GM21515 (cell line): Measurements from ENCODE around the gene C10orf143.
"Not testable (repeated sequence)": the region's sequence is repeated elsewhere in the genome, so short reads cannot be mapped to it uniquely, and the experiment has no call there.

ENCODE experiments used
- ATAC-seq: cut with Tn5 transposase; IDR thresholded peaks from one replicate; pipeline ENCODE4 v1.9.1; 2021; ENCODE audit not compliant: unreplicated experiment

Gene C10orf143

DNA sequence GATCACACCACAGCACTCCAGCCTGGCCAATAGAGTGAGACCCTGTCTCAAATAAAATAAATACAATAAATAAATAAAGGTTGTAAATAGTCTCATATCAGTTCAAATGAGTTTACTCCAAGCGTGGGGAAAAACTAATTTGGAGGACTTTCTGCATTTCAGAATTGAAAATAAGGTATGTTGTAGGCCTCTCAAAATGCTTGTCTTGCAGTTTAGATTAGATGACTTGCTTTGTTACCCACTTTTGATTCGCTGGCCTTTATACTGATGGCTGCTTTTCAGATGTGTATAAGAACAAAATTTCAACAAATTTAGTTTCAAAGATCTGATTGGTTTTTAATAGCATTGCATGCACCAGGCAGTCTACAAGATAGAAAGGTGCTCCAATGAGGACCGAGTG, 2.2 kb upstream of the C10orf143 start:
- ATAC-seq: no peak

DNA sequence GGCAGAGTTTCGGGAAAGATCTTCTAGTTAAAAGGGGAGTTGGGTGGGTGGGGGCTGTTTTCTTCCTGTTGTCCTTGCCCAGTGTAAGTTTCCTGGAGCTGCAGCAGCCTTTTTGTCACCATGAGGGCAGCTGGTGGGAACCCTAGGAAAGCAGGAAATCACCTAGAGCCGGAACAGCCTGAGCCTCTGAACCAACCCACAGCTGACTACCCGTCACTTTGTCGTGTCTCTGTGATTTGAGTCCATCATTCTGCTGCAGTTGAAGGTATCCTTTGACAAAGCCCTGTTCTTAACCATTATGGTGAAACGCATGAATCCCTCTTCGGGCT, 1.2 kb upstream of the C10orf143 start:
- no peak for ATAC-seq

DNA sequence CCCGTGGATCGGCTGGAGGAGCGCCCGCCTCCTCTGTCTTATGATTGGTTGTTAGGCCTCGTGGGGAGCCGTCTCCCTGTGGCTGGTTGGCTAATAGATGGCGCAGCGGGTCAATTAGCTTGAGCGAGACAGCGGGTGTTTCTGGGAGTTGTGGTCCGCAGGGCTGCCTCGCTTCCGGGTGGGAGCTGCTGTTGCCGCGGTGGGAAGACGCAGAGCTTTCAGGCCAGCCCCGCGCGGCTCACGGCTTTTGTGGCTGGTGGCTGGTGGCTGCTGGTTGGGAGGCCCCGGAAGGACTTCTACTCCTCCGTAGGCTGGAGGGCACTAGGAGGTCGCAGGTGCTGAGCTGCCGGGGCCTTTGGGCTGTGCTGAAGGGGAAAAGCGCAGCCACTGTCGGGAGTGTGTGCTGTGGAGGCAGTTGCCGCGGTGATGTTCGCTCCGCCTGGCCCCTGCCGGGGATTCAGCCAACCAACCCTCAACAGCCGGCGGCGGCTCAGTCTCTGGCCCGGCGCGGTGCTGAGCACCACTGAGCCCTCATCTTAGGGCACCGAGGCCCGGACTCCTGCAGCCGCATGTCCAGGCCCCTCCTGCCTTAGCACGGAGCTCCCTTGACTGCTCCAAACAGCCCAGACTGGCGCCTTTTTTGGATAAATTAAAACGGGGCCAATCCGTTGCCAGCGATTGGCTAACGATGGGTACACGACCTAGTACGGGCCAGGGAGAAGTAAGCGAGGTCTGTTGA, 652 bp upstream of the C10orf143 start:
- ATAC-seq: peak; percentile 89

GRCh38 chr10:130109796-130110245, 809 bp downstream of the C10orf143 start:
- ATAC-seq: no peak

DNA sequence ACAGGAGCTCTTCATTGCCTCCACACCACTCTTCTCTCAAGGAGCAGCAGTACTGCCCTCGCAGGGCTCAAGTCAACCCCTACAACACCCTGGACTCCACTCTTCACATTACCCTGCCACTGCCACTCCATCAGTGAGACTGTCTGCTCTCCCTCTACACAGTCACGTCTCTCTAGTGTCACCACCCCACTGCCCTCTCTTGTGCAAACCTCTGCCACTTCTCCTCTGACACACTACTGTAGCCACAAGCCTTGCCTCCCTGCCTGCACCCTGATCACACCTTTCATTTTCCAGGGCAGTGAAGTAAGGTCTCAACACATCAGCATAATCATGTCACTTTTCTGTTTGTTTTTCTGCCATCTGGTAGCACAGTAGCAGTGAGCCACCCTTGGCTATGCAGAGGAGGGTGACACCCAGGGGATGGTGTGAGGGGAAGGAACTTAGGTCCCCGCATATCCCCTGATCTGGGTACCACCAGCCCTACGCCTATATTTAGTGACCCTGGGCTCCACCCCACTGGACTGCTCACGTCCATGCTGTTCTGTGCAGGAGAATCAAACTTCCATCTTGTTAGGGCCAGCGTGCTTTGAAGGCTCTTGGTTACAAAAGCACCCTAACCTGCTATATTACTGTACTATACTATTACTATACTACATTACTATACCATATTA, 1.6 kb downstream of the C10orf143 start:
- ATAC-seq: no peak

DNA sequence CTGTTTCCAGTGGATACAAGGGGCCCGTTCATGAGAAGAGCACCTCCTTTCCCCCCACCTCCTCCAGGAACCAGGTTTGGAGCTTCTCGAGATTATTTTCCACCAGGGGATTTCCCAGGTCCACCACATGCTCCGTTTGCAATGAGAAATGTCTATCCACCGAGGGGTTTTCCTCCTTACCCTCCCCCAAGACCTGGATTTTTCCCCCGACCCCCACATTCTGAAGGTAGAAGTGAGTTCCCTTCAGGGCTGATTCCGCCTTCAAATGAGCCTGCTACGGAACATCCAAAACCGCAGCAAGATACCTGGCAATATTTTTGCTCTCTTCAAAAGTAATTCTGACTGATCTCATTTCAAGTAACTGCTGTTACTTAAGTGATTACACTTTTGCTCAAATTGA, 2.5 kb downstream of the C10orf143 start:
- not testable (repeated sequence) for ATAC-seq

DNA sequence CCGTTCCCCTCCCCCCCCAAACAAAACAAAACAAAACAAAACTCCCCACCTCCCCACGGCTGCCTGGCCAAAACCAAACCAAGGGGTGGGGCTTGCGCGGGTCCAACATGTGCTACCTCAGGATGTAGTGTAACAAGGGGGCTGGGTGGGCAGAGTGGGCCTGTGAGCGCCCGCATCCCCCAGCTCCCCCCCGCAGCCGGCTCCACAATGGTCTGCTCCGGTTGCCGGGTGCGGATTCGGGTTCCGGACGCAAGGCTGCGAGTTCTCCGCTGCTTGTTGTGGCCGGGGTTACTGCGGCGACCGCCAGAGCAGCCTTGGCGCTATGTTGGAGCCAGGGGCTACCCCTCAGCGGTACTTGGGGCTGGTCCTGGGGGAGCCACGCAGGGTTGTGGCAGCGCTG, 4.9 kb downstream of the C10orf143 start:
- ATAC-seq: no peak

DNA sequence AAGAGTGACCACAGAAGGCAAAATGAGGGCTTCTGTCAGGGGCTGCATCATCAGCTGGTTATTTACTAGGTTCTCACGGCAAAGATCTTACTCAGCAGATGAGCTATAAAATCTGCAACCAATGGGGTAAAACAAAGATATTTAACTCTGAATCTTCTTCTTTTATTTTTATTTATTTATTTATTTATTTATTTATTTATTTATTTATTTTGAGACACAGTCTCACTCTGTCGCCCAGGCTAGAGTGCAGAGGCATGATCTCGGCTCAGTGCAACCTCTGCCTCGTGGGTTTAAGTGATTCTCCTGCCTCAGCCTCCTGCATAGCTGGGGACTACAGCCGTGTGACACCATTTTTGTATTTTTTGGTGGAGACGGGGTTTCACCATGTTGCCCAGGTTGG, 11.3 kb downstream of the C10orf143 start:
- no peak for ATAC-seq

- not testable (repeated sequence) for ATAC-seq
Measured at GRCh38 chr10:130090565-130090964, 20.1 kb downstream of the C10orf143 start.

- no peak for ATAC-seq
Measured at GRCh38 chr10:130080461-130080814, 30.2 kb downstream of the C10orf143 start.

DNA sequence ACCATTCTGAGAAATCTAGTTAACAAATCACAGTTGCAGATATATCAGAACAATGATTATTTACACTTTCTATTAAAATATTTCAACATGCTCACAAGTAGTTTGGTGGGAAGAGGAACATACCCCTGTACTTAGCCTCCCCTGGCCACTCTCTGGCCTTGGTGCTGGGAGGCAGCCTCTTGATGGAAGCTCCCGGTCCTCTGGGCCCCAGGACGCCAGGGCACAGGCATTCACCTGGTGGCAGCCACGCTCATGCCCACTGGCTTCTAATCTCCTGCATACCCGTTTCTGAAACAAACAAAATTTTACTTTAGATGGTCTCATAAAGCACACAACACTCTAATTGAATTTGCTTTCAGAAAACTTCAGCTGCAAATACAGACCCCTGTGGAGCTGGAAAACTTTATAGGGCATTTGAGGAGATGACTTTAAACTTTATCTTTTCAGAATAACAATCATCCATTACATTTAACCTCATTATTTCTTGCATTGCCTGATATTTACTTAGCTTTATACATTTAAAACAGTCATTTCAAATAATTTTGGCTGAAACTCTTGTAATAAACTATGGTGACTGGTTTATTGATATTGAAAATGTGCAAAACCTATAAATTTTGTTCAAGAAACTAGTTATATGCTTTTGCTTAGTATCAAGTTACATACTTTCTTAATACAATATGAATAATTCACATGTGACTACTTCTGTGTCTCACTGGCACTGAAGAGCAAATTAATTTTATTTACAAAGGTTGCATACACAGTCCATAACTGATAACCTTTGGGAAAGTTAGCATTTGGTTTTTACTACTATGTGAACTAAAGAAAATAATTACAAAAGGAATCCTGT, 30.8 kb downstream of the C10orf143 start:
- ATAC-seq: no peak

DNA sequence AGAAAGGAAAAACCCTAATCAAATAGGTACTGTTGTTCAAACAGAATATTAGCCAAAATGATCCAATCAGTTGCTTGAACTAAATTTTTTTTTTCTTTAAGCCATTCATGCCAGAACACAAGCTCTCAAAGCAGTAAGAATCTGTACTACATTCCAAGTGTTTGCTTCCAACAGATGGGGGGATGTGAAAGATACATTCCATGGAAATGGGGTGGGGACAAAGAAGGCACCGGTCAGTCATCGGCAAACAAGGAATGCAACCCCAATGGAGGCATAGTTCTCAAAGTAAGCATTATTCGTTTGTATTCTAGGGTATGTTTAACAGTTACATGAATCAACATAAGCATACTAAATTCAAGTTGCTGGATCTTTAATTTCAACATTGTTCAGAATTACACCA, 32.5 kb downstream of the C10orf143 start:
- no peak for ATAC-seq

DNA sequence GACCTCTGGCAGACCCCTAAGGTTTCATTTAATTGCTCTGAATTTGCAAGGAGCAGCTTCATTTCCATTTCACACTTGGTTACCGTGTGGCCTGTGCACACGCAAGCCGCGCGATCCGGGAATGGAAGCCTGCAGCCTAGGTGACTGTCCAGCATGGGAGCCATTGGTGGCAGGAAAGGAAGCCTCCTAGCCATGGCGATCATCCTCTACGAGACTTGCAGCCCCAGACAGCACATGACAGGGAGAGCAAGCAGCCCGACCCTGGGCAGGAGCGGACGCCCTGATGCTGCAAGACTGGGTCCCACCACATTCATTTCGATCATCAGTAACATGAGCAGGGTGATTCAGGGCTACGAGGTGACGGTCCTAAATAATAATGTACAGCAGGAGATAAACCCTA, 33.9 kb downstream of the C10orf143 start:
- ATAC-seq: no peak

- no peak for ATAC-seq
Measured at GRCh38 chr10:130074639-130075038, 36.0 kb downstream of the C10orf143 start.

DNA sequence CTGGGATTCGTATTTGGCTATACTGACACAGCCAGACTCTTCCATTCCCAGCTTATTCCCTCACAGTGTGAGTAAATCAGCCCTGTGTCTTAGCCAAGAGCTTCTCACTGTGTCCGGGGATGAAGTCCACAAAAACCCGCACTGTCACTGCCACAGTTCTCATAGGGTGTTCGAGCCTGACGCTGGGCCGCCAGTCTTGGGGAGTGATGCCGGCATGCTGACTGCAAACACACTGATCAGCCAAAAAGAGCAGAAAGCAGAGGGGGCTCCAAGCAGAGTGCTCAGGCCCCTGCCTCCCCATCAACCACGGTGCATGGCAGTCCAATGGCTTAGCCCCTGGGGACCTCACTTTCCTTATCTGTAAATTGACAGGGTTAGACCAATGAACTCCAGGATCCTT, 36.7 kb downstream of the C10orf143 start:
- no peak for ATAC-seq

DNA sequence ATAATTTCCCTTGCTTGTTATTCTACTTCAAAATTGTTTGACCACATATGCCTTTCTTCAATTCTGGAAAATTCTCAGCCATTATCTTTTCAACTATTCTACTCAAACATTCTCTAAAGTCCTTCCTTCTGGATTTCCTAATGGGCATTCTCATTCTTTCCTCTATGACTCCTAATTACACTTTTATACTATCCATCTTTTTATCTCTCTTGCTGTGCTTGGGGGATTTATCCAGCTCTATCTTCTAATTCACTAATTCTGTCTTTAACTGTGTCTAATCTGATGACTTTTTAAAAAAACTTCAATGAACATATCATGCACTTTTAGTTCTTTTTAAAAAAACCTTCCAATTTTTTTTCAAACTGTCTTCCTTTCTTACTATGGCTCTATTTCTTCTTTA, 38.4 kb downstream of the C10orf143 start:
- ATAC-seq: no peak

DNA sequence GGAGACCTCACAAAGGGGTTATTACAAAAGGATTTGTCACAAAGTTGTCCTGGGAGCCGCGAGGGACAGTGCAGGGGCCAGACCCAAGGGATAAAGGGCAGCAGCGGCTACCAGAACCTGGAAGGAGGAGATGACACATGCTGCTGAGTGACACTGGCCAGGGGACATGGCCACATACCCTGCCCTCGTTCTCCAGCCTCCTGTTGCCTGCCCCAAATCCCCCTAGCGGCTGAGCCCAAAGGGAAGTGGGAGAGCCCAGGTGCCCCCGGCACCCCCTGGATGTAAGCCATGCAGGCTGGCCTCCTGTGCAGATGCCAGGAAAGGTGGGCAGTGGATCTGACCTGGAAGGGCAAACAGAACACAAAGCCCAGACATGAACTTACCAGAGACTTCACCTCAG, 42.7 kb downstream of the C10orf143 start:
- ATAC-seq: no peak

- ATAC-seq: no peak
Measured at GRCh38 chr10:130066743-130067142, 43.9 kb downstream of the C10orf143 start.

- ATAC-seq: no peak
Measured at GRCh38 chr10:130065251-130065650, 45.4 kb downstream of the C10orf143 start.

DNA sequence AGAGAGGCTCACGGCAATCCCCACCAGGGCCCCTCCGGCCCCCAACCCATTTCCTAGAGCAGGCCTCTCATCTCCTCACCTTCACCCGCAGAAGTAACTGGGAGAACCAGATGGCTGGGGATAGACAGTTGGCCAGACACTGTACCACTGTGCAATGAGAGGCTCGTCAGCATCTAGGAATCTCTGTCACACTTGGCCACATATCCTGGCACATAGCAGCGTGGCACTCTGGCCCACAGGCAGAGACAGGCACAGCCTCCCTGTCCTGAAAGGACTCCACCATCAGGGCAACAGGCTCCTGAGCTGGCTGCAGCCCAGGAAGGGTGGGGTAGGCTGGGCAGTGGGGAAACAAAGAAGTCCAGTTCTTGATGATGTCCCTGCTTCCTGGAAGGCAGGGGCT, 45.8 kb downstream of the C10orf143 start:
- no peak for ATAC-seq

DNA sequence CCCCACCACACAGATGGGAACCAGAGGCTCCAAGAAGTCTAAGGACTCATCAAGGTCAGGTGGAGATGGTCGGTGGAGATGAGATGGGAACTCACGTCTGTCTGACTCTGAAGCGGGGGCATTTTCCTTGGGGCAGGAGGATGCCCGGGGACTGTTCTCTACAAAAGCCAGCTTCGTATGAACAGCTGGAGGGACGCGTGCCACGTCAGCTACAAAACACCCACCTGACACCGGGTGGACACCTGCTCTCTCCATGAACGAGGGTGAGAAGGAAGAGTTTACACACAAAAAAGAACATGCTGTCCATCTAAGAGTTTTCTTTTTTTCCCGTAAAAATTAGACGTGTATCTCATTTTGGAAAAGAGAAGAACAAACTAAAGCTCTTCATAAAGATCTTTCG, 47.7 kb downstream of the C10orf143 start:
- no peak for ATAC-seq

DNA sequence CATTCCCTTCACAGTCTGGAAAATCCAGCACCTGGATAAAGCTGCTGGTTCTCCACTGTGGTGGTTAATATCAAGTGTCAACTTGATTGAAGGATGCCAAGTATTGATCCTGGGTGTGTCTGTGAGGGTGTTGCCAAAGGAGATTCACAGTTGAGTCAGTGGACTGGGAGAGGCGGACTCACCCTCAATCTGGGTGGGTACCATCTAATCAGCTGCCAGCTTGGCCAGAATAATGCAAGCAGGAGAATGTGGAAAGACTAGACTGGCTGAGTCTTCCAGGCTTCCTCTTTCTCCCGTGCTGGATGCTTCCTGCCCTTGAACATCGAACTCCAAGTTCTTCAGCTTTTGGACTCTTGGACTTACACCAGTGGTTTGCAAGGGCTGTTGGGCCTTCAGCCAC, 48.4 kb downstream of the C10orf143 start:
- no peak for ATAC-seq
